Fibroblast of gingiva (primary cell): Measurements from ENCODE around the gene CCDC24.

ENCODE experiments used
- DNase-seq: peaks from one replicate; pipeline ENCODE4 v3.0.0-alpha.2; 2011; ENCODE audit warnings: low read depth

CCDC24 gene

DNA sequence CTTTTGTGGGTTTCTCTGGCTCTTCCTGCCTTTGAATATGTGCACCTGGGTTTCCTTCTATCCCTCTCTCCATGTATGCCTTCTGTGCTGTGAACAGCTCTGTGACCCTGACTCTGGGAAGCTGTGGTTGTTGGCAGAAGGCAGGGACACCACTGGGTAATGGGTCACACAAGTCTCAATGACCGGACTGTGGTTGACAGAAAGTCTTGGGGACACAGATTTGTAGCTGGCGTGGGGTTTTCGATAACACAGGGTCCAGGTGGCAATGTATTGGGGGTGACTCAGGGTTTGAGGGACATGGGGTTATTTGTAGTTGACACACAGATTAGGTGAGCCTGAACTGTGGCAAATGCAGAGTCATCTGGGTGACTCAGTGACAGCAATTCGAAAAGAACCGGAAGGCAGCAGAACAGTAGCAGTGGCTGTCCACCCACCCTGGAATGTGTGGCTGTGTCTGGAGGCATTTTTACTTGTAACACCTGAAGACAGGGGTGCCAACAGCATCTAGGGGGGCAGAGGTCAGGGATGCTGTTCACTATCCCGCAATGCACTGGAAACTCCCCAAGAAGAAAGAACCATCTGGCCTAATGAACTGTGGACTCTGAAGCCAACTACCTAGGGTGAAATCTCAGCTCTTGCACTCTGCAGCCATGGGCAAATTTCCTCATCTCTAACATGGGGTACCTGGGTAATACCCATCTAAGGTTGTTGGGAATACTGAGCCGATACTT, 52.8 kb downstream of the CCDC24 start:
- DNase-seq = no peak

DNA sequence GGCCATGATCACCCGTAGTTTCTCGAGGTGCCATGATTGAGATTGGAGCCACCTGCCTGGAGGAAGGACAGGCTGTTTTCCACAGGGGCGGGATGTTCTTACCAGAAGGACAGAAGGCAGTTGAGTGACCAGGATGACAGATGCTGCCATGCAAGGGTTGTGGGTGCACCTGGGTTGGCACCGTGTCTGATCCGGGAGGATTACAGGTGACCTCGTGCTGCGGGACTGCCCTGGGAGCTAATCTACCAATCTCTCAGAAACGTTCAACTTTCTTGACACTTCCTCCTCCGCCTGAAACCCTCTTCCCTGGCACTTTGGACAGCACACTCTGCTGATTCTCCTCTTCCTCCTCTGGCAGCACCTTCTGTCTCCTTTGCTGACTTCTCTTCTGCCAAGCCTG, 53.7 kb downstream of the CCDC24 start:
- DNase-seq = no peak
